H9 (cell line): ENCODE results near the gene AKAP9. TPM values are rescaled to one million over a fixed set of nuclear protein-coding genes. Genes with fewer than 3 reads are reported as not detected.
"Not testable (repeated sequence)": the region's sequence is repeated elsewhere in the genome, so short reads cannot be mapped to it uniquely, and the experiment has no call there.

ENCODE experiments used
- DNase-seq: peaks from one replicate; pipeline ENCODE4 v3.0.0-alpha.2; 2017
- H2AFZ ChIP-seq: one replicate; pipeline ENCODE4 v1.6.1; 2013; ENCODE audit warnings: mild to moderate bottlenecking, low read length, control low read depth, moderate library complexity
- H2AK5ac ChIP-seq: 2 replicates; pipeline ENCODE4 v1.6.1; 2013; ENCODE audit warnings: low read length, control low read depth, mixed read lengths; ENCODE audit not compliant: insufficient read length
- H2BK120ac ChIP-seq: one replicate; pipeline ENCODE4 v1.6.1; 2013; ENCODE audit warnings: low read depth, mild to moderate bottlenecking, low read length, control low read depth, inconsistent platforms; ENCODE audit not compliant: poor library complexity, severe bottlenecking
- H2BK12ac ChIP-seq: 2 replicates; pipeline ENCODE4 v1.6.1; 2013; ENCODE audit warnings: low read length, control low read depth, mixed read lengths, low read depth; ENCODE audit not compliant: insufficient read length
- H2BK15ac ChIP-seq: 2 replicates; pipeline ENCODE4 v1.6.1; 2013; ENCODE audit warnings: low read depth, low read length, control low read depth
- H2BK20ac ChIP-seq: one replicate; pipeline ENCODE4 v1.6.1; 2013; ENCODE audit warnings: low read depth, mild to moderate bottlenecking, low read length, control low read depth, inconsistent platforms; ENCODE audit not compliant: poor library complexity, severe bottlenecking
- H2BK5ac ChIP-seq: 2 replicates; pipeline ENCODE4 v1.6.1; 2013; ENCODE audit warnings: low read length, control low read depth, mixed read lengths; ENCODE audit not compliant: insufficient read length
- H3K14ac ChIP-seq: 2 replicates; pipeline ENCODE4 v1.6.1; 2013; ENCODE audit warnings: low read length, control low read depth; ENCODE audit not compliant: insufficient read depth
- H3K18ac ChIP-seq: 2 replicates; pipeline ENCODE4 v1.6.1; 2013; ENCODE audit warnings: low read depth, mild to moderate bottlenecking, mixed read lengths, low read length, control low read depth; ENCODE audit not compliant: insufficient read length
- H3K23ac ChIP-seq: 2 replicates; pipeline ENCODE4 v1.6.1; 2013; ENCODE audit warnings: low read length, control low read depth, mixed read lengths, low read depth; ENCODE audit not compliant: insufficient read length
- H3K23me2 ChIP-seq: 2 replicates; pipeline ENCODE4 v1.6.1; 2013; ENCODE audit warnings: low read depth, mild to moderate bottlenecking, mixed read lengths, low read length, control low read depth; ENCODE audit not compliant: insufficient read length, poor library complexity, severe bottlenecking
- H3K27ac ChIP-seq: 2 replicates; pipeline ENCODE4 v1.5.1; 2013; ENCODE audit warnings: low read length, control low read depth, mixed read lengths, low read depth; ENCODE audit not compliant: insufficient read length
- H3K27me3 ChIP-seq: 2 replicates; pipeline ENCODE4 v1.6.1; 2013; ENCODE audit warnings: low read length, control low read depth, inconsistent platforms; ENCODE audit not compliant: insufficient read depth
- H3K4ac ChIP-seq: 2 replicates; pipeline ENCODE4 v1.6.1; 2013; ENCODE audit warnings: low read depth, mild to moderate bottlenecking, control low read depth, inconsistent platforms, low read length, moderate library complexity
- H3K4me1 ChIP-seq: 2 replicates; pipeline ENCODE4 v1.6.1; 2013; ENCODE audit warnings: low read length, control low read depth, inconsistent platforms; ENCODE audit not compliant: insufficient read depth
- H3K4me2 ChIP-seq: 2 replicates; pipeline ENCODE4 v1.6.1; 2013; ENCODE audit warnings: low read length, control low read depth, mixed read lengths; ENCODE audit not compliant: insufficient read length, insufficient read depth
- H3K56ac ChIP-seq: 2 replicates; pipeline ENCODE4 v1.6.1; 2013; ENCODE audit warnings: low read depth, mild to moderate bottlenecking, mixed read lengths, low read length, control low read depth; ENCODE audit not compliant: insufficient read length
- H3K79me1 ChIP-seq: 2 replicates; pipeline ENCODE4 v1.6.1; 2013; ENCODE audit warnings: low read depth, mild to moderate bottlenecking, moderate library complexity, low read length, control low read depth, inconsistent platforms; ENCODE audit not compliant: insufficient read depth, poor library complexity, severe bottlenecking
- H3K79me2 ChIP-seq: 2 replicates; pipeline ENCODE4 v1.6.1; 2013; ENCODE audit warnings: low read length, control low read depth, inconsistent platforms; ENCODE audit not compliant: insufficient read depth
- H3K9ac ChIP-seq: 2 replicates; pipeline ENCODE4 v1.6.1; 2013; ENCODE audit warnings: low read length, control low read depth, mixed read lengths; ENCODE audit not compliant: insufficient read length; ENCODE audit errors: extremely low read depth
- H3K9me3 ChIP-seq: one replicate; pipeline ENCODE4 v1.6.1; 2013; ENCODE audit warnings: low read depth, low read length, inconsistent platforms; ENCODE audit not compliant: control insufficient read depth
- H3T11ph ChIP-seq: one replicate; pipeline ENCODE4 v1.6.1; 2013; ENCODE audit warnings: mild to moderate bottlenecking, low read length, control low read depth, inconsistent platforms
- H4K20me1 ChIP-seq: one replicate; pipeline ENCODE4 v1.6.1; 2013; ENCODE audit not compliant: control insufficient read depth, insufficient read length, insufficient read depth
- H4K5ac ChIP-seq: 2 replicates; pipeline ENCODE4 v1.6.1; 2013; ENCODE audit warnings: low read depth, mild to moderate bottlenecking, mixed read lengths, low read length, control low read depth; ENCODE audit not compliant: insufficient read length
- H4K8ac ChIP-seq: replicated peaks from 2 replicates; pipeline ENCODE4 v1.6.1; 2013; ENCODE audit warnings: low read length, control low read depth, mixed read lengths, low read depth; ENCODE audit not compliant: insufficient read length
- H4K91ac ChIP-seq: 2 replicates; pipeline ENCODE4 v1.6.1; 2013; ENCODE audit warnings: low read depth, mild to moderate bottlenecking, moderate library complexity, mixed read lengths, low read length, control low read depth; ENCODE audit not compliant: insufficient read length
- H3K27ac Mint-ChIP-seq, 3 experiments: 2 replicates in 2 of 3; 3 replicates in 1 of 3; pipeline ENCODE4 v1.8.0; 2020 to 2021; ENCODE audit warnings: mixed read lengths in 3 of 3, mild to moderate bottlenecking in 1 of 3, moderate library complexity in 1 of 3
- H3K27me3 Mint-ChIP-seq: 2 replicates; pipeline ENCODE4 v1.8.0; 2021; ENCODE audit warnings: low read depth, mild to moderate bottlenecking, moderate library complexity, mixed read lengths
- H3K36me3 Mint-ChIP-seq, 3 experiments: 2 replicates in 2 of 3; 3 replicates in 1 of 3; pipeline ENCODE4 v1.8.0; 2020 to 2021; ENCODE audit warnings: low read depth in 3 of 3, mixed read lengths in 3 of 3; ENCODE audit not compliant: insufficient read depth in 1 of 3
- H3K4me1 Mint-ChIP-seq, 2 experiments: 2 replicates each; pipeline ENCODE4 v1.8.0; 2020; ENCODE audit warnings: mixed read lengths in 2 of 2
- H3K4me3 Mint-ChIP-seq, 2 experiments: 2 replicates in 1 of 2; 3 replicates in 1 of 2; pipeline ENCODE4 v1.8.0; 2020 to 2021; ENCODE audit warnings: mild to moderate bottlenecking in 2 of 2, mixed read lengths in 2 of 2, moderate library complexity in 1 of 2
- H3K9me3 Mint-ChIP-seq, 2 experiments: 2 replicates in 1 of 2; 3 replicates in 1 of 2; pipeline ENCODE4 v1.8.0; 2020; ENCODE audit warnings: mild to moderate bottlenecking in 2 of 2, mixed read lengths in 2 of 2, moderate library complexity in 1 of 2
- WGBS: extraction: QIAGEN DNeasy Blood & Tissue Kit; methylation state at CpG from one replicate; pipeline ENCODE4 v1.1.7; 2013; ENCODE audit warnings: missing lambda C conversion rate, low lambda C conversion rate, mixed read lengths; ENCODE audit not compliant: insufficient read length; ENCODE audit errors: extremely low coverage; 5-methylcytosine and 5-hydroxymethylcytosine counted together
- total RNA-seq: library from RNA; stranded (reverse); gene quantifications from 2 replicates; pipeline ENCODE4 v1.2.1, GENCODE V29; 2021

The AKAP9 gene
- total RNA-seq, 1 experiment from 2014 or later = 22.4 TPM

GRCh38 chr7:92027128-92027527, 86.5 kb downstream of the AKAP9 start:
- not testable (repeated sequence) for H3K27me3 Mint-ChIP-seq, H2BK5ac ChIP-seq, H3K23me2 ChIP-seq, H4K5ac ChIP-seq, H3K79me1 ChIP-seq, H2BK12ac ChIP-seq, H3K18ac ChIP-seq, H3K4me2 ChIP-seq, H3K27ac ChIP-seq, H3K4me1 ChIP-seq, H3K27ac Mint-ChIP-seq, H3K4ac ChIP-seq, H2BK20ac ChIP-seq, H2AFZ ChIP-seq, H2AK5ac ChIP-seq, H3K14ac ChIP-seq, H3K4me1 Mint-ChIP-seq, H3K79me2 ChIP-seq, H3K23ac ChIP-seq, H3T11ph ChIP-seq, H3K9me3 ChIP-seq, H2BK120ac ChIP-seq, H4K8ac ChIP-seq, H3K9ac ChIP-seq, DNase-seq, H4K20me1 ChIP-seq, H2BK15ac ChIP-seq, H3K27me3 ChIP-seq, H4K91ac ChIP-seq, H3K4me3 Mint-ChIP-seq, H3K56ac ChIP-seq
- Mint-ChIP-seq H3K9me3 (peaks cover 17 to 22% of the 10 kb centered on the region in 2 experiments), H3K36me3 (peaks cover 35 to 61% (median 50%) of the 10 kb centered on the region in 3 experiments)
- no CpG with 5 or more reads among the region's 29 CpGs for WGBS
